GM23338 (cell line): ENCODE data around the gene C2. TPM values are rescaled to one million over a fixed set of nuclear protein-coding genes. Genes with fewer than 3 reads are reported as not detected.

Source experiments
- ATAC-seq: fragments of 200-7000 bp; cut with Tn5 transposase; 3 replicates; pipeline ENCODE4 v1.9.1; 2020
- DNase-seq: peaks from one replicate; pipeline ENCODE4 v3.0.0-alpha.2; 2015; ENCODE audit warnings: low spot score
- H2AFZ ChIP-seq: fragments of 200-600 bp; sonication (generic); 2 replicates; pipeline ENCODE4 v1.8.0; 2016; ENCODE audit warnings: antibody characterized with exemption, mild to moderate bottlenecking, moderate library complexity
- H3F3A ChIP-seq: fragments of 200-600 bp; sonication (generic); replicated peaks from 2 replicates; pipeline ENCODE4 v1.8.0; 2017; ENCODE audit warnings: antibody characterized with exemption, mixed run types, low read depth
- H3K27ac ChIP-seq: fragments of 200-600 bp; sonication (generic); 2 replicates; pipeline ENCODE4 v1.6.1; 2016; ENCODE audit warnings: low read depth
- H3K27me3 ChIP-seq: fragments of 200-600 bp; sonication (generic); 2 replicates; pipeline ENCODE4 v1.8.0; 2016; ENCODE audit warnings: mild to moderate bottlenecking, mixed run types, moderate library complexity; ENCODE audit not compliant: insufficient read depth
- H3K36me3 ChIP-seq: fragments of 200-600 bp; sonication (generic); 2 replicates; pipeline ENCODE4 v1.8.0; 2016; ENCODE audit warnings: mild to moderate bottlenecking; ENCODE audit not compliant: insufficient read depth
- H3K4me1 ChIP-seq: fragments of 200-600 bp; sonication (generic); 2 replicates; pipeline ENCODE4 v1.8.0; 2016; ENCODE audit warnings: mild to moderate bottlenecking, moderate library complexity; ENCODE audit not compliant: insufficient read depth
- H3K4me2 ChIP-seq: fragments of 200-600 bp; sonication (generic); 2 replicates; pipeline ENCODE4 v1.7.1; 2017; ENCODE audit warnings: mixed run types
- H3K4me3 ChIP-seq: fragments of 200-600 bp; sonication (generic); 2 replicates; pipeline ENCODE4 v1.6.1; 2016; ENCODE audit warnings: mixed run types
- H3K79me2 ChIP-seq: fragments of 200-600 bp; sonication (generic); replicated peaks from 2 replicates; pipeline ENCODE4 v1.8.0; 2017; ENCODE audit warnings: mild to moderate bottlenecking; ENCODE audit not compliant: insufficient read depth
- H3K9me2 ChIP-seq: fragments of 200-600 bp; sonication (generic); 2 replicates; pipeline ENCODE4 v1.8.0; 2017; ENCODE audit not compliant: insufficient read depth
- H4K20me1 ChIP-seq: fragments of 200-600 bp; sonication (generic); replicated peaks from 2 replicates; pipeline ENCODE4 v1.8.0; 2017; ENCODE audit warnings: mild to moderate bottlenecking; ENCODE audit not compliant: insufficient read depth
- H3K27ac Mint-ChIP-seq: 2 replicates; pipeline ENCODE4 v1.8.0; 2020; ENCODE audit warnings: inconsistent platforms, mild to moderate bottlenecking, moderate library complexity, mixed read lengths
- H3K27me3 Mint-ChIP-seq: 3 replicates; pipeline ENCODE4 v1.8.0; 2022; ENCODE audit warnings: low read depth, mild to moderate bottlenecking, moderate library complexity, mixed read lengths, inconsistent platforms; ENCODE audit not compliant: insufficient read depth, poor library complexity
- H3K36me3 Mint-ChIP-seq: 3 replicates; pipeline ENCODE4 v1.8.0; 2021; ENCODE audit warnings: low read depth, mild to moderate bottlenecking, inconsistent platforms, moderate library complexity, mixed read lengths
- H3K4me1 Mint-ChIP-seq: 3 replicates; pipeline ENCODE4 v1.8.0; 2020; ENCODE audit warnings: mild to moderate bottlenecking, inconsistent platforms, mixed read lengths
- H3K4me3 Mint-ChIP-seq: 3 replicates; pipeline ENCODE4 v1.8.0; 2021; ENCODE audit warnings: moderate library complexity, mild to moderate bottlenecking, inconsistent platforms, mixed read lengths
- H3K9me3 Mint-ChIP-seq: 3 replicates; pipeline ENCODE4 v1.8.0; 2020; ENCODE audit warnings: moderate library complexity, mild to moderate bottlenecking, inconsistent platforms, mixed read lengths
- CREB1 ChIP-seq: fragments of 250-450 bp; sonication (Bioruptor Pico); IDR thresholded peaks from 2 replicates; pipeline ENCODE4 v1.5.0; 2020; ENCODE audit warnings: low read depth, mild to moderate bottlenecking, moderate library complexity
- CTCF ChIP-seq, 2 experiments: fragments of 200-600 bp in 1 of 2; sonication (generic) in 1 of 2; conservative IDR thresholded peaks; 2 replicates each; pipeline versions ENCODE4 v1.5.1 to v1.6.1; 2016 to 2017; ENCODE audit warnings: antibody characterized with exemption in 2 of 2, low read depth in 2 of 2, mild to moderate bottlenecking in 2 of 2, moderate library complexity in 1 of 2
- EZH2 ChIP-seq: fragments of 200-600 bp; sonication (generic); IDR thresholded peaks from one replicate; pipeline ENCODE4 v1.8.0; 2017; ENCODE audit warnings: antibody characterized with exemption, mild to moderate bottlenecking, low read depth; ENCODE audit not compliant: unreplicated experiment
- EZH2phosphoT487 ChIP-seq: fragments of 200-600 bp; sonication (generic); IDR thresholded peaks from one replicate; pipeline ENCODE4 v1.8.1; 2018; ENCODE audit warnings: antibody characterized with exemption; ENCODE audit not compliant: unreplicated experiment
- JUNB ChIP-seq: IDR thresholded peaks from one replicate; pipeline ENCODE4 v1.6.1; 2016; ENCODE audit warnings: antibody characterized with exemption; ENCODE audit not compliant: unreplicated experiment
- NANOG ChIP-seq: IDR thresholded peaks from 2 replicates; pipeline ENCODE4 v1.6.1; 2016; ENCODE audit warnings: antibody characterized with exemption, borderline replicate concordance
- POLR2AphosphoS5 ChIP-seq: IDR thresholded peaks from 2 replicates; pipeline ENCODE4 v1.6.1; 2016; ENCODE audit warnings: antibody characterized with exemption, low read depth
- STAT1 ChIP-seq: IDR thresholded peaks from one replicate; pipeline ENCODE4 v1.6.1; 2016; ENCODE audit warnings: antibody characterized with exemption; ENCODE audit not compliant: unreplicated experiment
- ZNF114 ChIP-seq: fragments of 250-450 bp; sonication (Bioruptor Pico); IDR thresholded peaks from 2 replicates; pipeline ENCODE4 v1.5.0; 2020; ENCODE audit warnings: mild to moderate bottlenecking, moderate library complexity
- ZNF331 ChIP-seq: fragments of 250-450 bp; sonication (Bioruptor Pico); IDR thresholded peaks from 2 replicates; pipeline ENCODE4 v1.5.0; 2020; ENCODE audit warnings: low read depth, mild to moderate bottlenecking, moderate library complexity
- polyA plus RNA-seq: library from polyadenylated mRNA; unstranded; fragments of >200 nt; fragmentation: Nextera tagmentation; extraction: Ambion mirVana; gene quantifications from 2 replicates; pipeline ENCODE4 v1.2.1, GENCODE V29; 2016
- total RNA-seq: library from RNA; depleted of rRNA; stranded (reverse); fragments of >200 nt; shearing (Covaris generic); gene quantifications from 2 replicates; pipeline ENCODE4 v1.2.3, GENCODE V29; 2014
- TF ChIP-seq, protein P1 (sequence below): IDR thresholded peaks from one replicate; pipeline ENCODE4 v1.6.1; 2018; ENCODE audit warnings: antibody characterized with exemption; ENCODE audit not compliant: unreplicated experiment
- TF ChIP-seq, protein P2 (sequence below): IDR thresholded peaks from 2 replicates; pipeline ENCODE4 v1.6.1; 2016; ENCODE audit warnings: antibody characterized with exemption
- TF ChIP-seq, protein P3 (sequence below): fragments of 250-450 bp; sonication (Bioruptor Pico); IDR thresholded peaks from 2 replicates; pipeline ENCODE4 v1.5.0; 2020; ENCODE audit warnings: mild to moderate bottlenecking, moderate library complexity

The C2 gene
- total and polyA plus RNA-seq, 2 experiments from 2014 or later: 0.16 to 1.7 TPM

DNA sequence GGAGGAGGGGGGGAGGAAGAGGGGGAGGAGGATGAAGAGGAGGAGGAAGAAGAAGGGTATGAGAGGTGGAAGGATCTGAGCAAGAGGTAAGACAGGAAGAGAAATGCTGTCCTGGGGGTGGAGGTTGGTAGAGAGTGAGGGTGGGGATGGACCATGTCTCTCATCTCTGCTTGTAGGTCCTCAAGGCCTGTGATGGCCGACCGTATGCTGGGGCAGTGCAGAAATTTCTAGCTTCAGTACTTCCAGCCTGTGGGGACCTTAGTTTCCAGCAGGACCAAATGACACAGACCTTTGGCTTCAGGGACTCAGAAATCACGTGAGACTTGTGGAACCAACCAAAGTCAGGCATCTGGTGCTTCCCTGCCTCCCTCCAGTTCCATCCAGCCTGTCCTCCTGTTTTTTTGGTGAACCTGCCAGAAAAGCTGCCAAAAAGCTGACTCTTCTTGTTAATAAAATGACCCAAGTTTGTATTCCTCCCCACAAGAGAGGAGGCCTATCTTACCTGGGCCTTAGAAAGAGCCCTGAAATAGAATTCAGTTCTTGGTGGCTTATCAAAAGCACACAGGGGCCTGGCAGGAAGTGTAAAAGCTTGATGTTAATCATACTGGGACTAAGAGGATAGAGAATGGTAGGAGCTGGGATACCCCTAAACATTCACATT is 51.9 kb downstream of the C2 start:
- Histone ChIP-seq H3K9me2 (no peaks in the 10 kb centered on the region), H3F3A (no peaks in the 10 kb centered on the region), H3K79me2 (no peaks in the 10 kb centered on the region), H3K27me3 (no peaks in the 10 kb centered on the region), H3K27ac (no peak overlapping the region), H2AFZ (no peak overlapping the region), H3K4me1 (no peaks in the 10 kb centered on the region), H3K36me3 (no peaks in the 10 kb centered on the region), H3K4me2 (no peak overlapping the region), H3K4me3 (no peak overlapping the region), H4K20me1 (no peaks in the 10 kb centered on the region; the same call in 1 of the 2 replicates)
- Mint-ChIP-seq H3K9me3 (peaks cover 26% of the 10 kb centered on the region), H3K36me3 (peaks cover 25% of the 10 kb centered on the region; the same call in 2 of the 3 replicates), H3K4me1 (no peaks in the 10 kb centered on the region; the same call in 2 of the 3 replicates), H3K27me3 (peaks cover 2% of the 10 kb centered on the region), H3K4me3 (no peak overlapping the region), H3K27ac (no peak overlapping the region)
- no peak for TF ChIP-seq STAT1
- TF ChIP-seq JUNB: no peak
- TF ChIP-seq ZNF331 (CRISPR knock-in tag): no peak
- TF ChIP-seq CTCF (conservative IDR thresholded peaks at IDR 0.05; ENCODE audit: low read depth in 2 of 2): no peak
- TF ChIP-seq, protein P1, sequence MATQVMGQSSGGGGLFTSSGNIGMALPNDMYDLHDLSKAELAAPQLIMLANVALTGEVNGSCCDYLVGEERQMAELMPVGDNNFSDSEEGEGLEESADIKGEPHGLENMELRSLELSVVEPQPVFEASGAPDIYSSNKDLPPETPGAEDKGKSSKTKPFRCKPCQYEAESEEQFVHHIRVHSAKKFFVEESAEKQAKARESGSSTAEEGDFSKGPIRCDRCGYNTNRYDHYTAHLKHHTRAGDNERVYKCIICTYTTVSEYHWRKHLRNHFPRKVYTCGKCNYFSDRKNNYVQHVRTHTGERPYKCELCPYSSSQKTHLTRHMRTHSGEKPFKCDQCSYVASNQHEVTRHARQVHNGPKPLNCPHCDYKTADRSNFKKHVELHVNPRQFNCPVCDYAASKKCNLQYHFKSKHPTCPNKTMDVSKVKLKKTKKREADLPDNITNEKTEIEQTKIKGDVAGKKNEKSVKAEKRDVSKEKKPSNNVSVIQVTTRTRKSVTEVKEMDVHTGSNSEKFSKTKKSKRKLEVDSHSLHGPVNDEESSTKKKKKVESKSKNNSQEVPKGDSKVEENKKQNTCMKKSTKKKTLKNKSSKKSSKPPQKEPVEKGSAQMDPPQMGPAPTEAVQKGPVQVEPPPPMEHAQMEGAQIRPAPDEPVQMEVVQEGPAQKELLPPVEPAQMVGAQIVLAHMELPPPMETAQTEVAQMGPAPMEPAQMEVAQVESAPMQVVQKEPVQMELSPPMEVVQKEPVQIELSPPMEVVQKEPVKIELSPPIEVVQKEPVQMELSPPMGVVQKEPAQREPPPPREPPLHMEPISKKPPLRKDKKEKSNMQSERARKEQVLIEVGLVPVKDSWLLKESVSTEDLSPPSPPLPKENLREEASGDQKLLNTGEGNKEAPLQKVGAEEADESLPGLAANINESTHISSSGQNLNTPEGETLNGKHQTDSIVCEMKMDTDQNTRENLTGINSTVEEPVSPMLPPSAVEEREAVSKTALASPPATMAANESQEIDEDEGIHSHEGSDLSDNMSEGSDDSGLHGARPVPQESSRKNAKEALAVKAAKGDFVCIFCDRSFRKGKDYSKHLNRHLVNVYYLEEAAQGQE: no peak
- TF ChIP-seq EZH2: no peak
- TF ChIP-seq, protein P2, sequence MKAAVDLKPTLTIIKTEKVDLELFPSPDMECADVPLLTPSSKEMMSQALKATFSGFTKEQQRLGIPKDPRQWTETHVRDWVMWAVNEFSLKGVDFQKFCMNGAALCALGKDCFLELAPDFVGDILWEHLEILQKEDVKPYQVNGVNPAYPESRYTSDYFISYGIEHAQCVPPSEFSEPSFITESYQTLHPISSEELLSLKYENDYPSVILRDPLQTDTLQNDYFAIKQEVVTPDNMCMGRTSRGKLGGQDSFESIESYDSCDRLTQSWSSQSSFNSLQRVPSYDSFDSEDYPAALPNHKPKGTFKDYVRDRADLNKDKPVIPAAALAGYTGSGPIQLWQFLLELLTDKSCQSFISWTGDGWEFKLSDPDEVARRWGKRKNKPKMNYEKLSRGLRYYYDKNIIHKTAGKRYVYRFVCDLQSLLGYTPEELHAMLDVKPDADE: no peak
- TF ChIP-seq NANOG: no peak
- TF ChIP-seq, protein P3, sequence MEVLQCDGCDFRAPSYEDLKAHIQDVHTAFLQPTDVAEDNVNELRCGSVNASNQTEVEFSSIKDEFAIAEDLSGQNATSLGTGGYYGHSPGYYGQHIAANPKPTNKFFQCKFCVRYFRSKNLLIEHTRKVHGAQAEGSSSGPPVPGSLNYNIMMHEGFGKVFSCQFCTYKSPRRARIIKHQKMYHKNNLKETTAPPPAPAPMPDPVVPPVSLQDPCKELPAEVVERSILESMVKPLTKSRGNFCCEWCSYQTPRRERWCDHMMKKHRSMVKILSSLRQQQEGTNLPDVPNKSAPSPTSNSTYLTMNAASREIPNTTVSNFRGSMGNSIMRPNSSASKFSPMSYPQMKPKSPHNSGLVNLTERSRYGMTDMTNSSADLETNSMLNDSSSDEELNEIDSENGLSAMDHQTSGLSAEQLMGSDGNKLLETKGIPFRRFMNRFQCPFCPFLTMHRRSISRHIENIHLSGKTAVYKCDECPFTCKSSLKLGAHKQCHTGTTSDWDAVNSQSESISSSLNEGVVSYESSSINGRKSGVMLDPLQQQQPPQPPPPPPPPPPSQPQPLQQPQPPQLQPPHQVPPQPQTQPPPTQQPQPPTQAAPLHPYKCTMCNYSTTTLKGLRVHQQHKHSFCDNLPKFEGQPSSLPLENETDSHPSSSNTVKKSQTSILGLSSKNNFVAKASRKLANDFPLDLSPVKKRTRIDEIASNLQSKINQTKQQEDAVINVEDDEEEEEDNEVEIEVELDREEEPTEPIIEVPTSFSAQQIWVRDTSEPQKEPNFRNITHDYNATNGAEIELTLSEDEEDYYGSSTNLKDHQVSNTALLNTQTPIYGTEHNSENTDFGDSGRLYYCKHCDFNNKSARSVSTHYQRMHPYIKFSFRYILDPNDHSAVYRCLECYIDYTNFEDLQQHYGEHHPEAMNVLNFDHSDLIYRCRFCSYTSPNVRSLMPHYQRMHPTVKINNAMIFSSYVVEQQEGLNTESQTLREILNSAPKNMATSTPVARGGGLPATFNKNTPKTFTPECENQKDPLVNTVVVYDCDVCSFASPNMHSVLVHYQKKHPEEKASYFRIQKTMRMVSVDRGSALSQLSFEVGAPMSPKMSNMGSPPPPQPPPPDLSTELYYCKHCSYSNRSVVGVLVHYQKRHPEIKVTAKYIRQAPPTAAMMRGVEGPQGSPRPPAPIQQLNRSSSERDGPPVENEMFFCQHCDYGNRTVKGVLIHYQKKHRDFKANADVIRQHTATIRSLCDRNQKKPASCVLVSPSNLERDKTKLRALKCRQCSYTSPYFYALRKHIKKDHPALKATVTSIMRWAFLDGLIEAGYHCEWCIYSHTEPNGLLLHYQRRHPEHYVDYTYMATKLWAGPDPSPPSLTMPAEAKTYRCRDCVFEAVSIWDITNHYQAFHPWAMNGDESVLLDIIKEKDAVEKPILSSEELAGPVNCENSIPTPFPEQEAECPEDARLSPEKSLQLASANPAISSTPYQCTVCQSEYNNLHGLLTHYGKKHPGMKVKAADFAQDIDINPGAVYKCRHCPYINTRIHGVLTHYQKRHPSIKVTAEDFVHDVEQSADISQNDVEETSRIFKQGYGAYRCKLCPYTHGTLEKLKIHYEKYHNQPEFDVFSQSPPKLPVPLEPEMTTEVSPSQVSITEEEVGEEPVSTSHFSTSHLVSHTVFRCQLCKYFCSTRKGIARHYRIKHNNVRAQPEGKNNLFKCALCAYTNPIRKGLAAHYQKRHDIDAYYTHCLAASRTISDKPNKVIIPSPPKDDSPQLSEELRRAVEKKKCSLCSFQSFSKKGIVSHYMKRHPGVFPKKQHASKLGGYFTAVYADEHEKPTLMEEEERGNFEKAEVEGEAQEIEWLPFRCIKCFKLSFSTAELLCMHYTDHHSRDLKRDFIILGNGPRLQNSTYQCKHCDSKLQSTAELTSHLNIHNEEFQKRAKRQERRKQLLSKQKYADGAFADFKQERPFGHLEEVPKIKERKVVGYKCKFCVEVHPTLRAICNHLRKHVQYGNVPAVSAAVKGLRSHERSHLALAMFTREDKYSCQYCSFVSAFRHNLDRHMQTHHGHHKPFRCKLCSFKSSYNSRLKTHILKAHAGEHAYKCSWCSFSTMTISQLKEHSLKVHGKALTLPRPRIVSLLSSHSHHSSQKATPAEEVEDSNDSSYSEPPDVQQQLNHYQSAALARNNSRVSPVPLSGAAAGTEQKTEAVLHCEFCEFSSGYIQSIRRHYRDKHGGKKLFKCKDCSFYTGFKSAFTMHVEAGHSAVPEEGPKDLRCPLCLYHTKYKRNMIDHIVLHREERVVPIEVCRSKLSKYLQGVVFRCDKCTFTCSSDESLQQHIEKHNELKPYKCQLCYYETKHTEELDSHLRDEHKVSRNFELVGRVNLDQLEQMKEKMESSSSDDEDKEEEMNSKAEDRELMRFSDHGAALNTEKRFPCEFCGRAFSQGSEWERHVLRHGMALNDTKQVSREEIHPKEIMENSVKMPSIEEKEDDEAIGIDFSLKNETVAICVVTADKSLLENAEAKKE (CRISPR knock-in tag): no peak
- no peak for TF ChIP-seq EZH2phosphoT487
- no peak for TF ChIP-seq CREB1 (CRISPR knock-in tag)
- no peak for TF ChIP-seq POLR2AphosphoS5
- no peak for TF ChIP-seq ZNF114 (CRISPR knock-in tag)
- no peak for ATAC-seq
- no peak for DNase-seq
